Astrocyte (in vitro differentiated cells and primary cell): ENCODE data around the gene PAK6.

Source experiments
- EZH2 ChIP-seq: IDR thresholded peaks from 2 replicates; pipeline ENCODE4 v1.6.1; 2012; ENCODE audit warnings: mild to moderate bottlenecking, low read length, inconsistent platforms; ENCODE audit not compliant: insufficient read depth
- TF ChIP-seq, protein P1 (sequence below): IDR thresholded peaks from 2 replicates; pipeline ENCODE4 v1.5.1; 2011; ENCODE audit warnings: low read depth, mild to moderate bottlenecking, inconsistent platforms, low read length, moderate library complexity; ENCODE audit not compliant: insufficient read depth

DNA sequence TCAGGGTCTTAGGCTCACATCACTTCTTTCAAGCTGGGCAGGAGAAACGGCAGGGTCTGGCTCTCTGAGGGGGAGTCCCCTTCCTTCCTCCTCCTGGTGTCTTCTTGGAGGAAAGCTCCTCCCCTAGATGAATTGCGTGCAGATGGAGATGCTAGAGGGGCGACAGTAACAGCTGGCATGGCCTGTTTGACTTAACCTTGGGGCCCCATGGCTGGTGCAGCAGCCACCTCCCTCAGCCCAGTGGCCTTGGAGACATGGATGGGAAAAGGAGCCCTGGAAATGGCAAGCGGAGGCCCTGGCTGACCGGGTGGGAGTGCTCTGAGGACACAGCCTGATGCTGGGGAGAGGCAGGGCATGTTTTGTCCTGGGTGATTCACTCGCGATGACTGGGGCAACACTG, 20.2 kb downstream of the PAK6 start:
- TF ChIP-seq, protein P1, sequence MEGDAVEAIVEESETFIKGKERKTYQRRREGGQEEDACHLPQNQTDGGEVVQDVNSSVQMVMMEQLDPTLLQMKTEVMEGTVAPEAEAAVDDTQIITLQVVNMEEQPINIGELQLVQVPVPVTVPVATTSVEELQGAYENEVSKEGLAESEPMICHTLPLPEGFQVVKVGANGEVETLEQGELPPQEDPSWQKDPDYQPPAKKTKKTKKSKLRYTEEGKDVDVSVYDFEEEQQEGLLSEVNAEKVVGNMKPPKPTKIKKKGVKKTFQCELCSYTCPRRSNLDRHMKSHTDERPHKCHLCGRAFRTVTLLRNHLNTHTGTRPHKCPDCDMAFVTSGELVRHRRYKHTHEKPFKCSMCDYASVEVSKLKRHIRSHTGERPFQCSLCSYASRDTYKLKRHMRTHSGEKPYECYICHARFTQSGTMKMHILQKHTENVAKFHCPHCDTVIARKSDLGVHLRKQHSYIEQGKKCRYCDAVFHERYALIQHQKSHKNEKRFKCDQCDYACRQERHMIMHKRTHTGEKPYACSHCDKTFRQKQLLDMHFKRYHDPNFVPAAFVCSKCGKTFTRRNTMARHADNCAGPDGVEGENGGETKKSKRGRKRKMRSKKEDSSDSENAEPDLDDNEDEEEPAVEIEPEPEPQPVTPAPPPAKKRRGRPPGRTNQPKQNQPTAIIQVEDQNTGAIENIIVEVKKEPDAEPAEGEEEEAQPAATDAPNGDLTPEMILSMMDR: no peak
- no peak for TF ChIP-seq EZH2
